Pancreas (tissue), 10 donors: ENCODE results near the gene TFF1. TPM values are rescaled to one million over a fixed set of nuclear protein-coding genes. Genes with fewer than 3 reads are reported as not detected.

ENCODE experiments used
- ATAC-seq, 4 donors: fragments of 200-7000 bp; cut with Tn5 transposase; one replicate each; pipeline versions ENCODE4 v1.8.0 to v1.9.1; 2020; ENCODE audit warnings: mild to moderate bottlenecking in 4 of 4, moderate library complexity in 4 of 4
- DNase-seq, 6 donors: peaks; one replicate each; pipeline ENCODE4 v3.0.0-alpha.2; 2020
- FAIRE-seq: peaks from 2 replicates; lab custom pipeline; 2012; peaks lifted over from hg19 to GRCh38; lab: Jason Lieb, UNC
- H3K27ac ChIP-seq, 4 donors: fragments of 200-600 bp; sonication (generic); 1 replicate in 3 of 4; 2 replicates in 1 of 4; pipeline versions ENCODE4 v1.5.0 to v1.8.0; 2020
- H3K27me3 ChIP-seq, 4 donors: fragments of 200-600 bp; one replicate each; pipeline ENCODE4 v1.8.0; 2021
- H3K36me3 ChIP-seq, 3 donors: fragments of 200-600 bp; sonication (generic) in 1 of 3; one replicate each; pipeline versions ENCODE4 v1.5.0 to v1.8.0; 2020 to 2021
- H3K4me1 ChIP-seq, 3 donors: fragments of 200-600 bp; one replicate each; pipeline ENCODE4 v1.8.0; 2021
- H3K4me3 ChIP-seq, 4 donors: fragments of 200-600 bp; sonication (generic) in 2 of 4; one replicate each; pipeline versions ENCODE4 v1.5.0 to v1.8.0; 2020 to 2021
- H3K9me3 ChIP-seq, 4 donors: fragments of 200-600 bp; one replicate each; pipeline ENCODE4 v1.8.0; 2021
- CTCF ChIP-seq, 4 donors: fragments of 200-600 bp; sonication (generic) in 3 of 4; IDR thresholded peaks; one replicate each; pipeline versions ENCODE4 v1.5.0 to v1.8.0; 2021; ENCODE audit warnings: antibody characterized with exemption in 4 of 4
- WGBS, 2 donors: extraction: QIAGEN DNeasy Blood & Tissue Kit; methylation state at CpG; one replicate each; pipeline ENCODE4 v1.1.7; 2013; 5-methylcytosine and 5-hydroxymethylcytosine counted together
- intact Hi-C, 3 donors: fragments of 100-400 bp; cut with DNase I; formaldehyde crosslinking; loops; one replicate each; pipeline versions ENCODE4 v1.11.1 to v1.14.2; 2022
- polyA plus RNA-seq, 2 donors: library from polyadenylated mRNA; stranded (reverse); fragments of 200-250 nt; gene quantifications; one replicate each; pipeline ENCODE4 v1.2.3, GENCODE V29; 2013
- total RNA-seq, 6 donors: library from RNA; stranded (reverse); fragmentation: NEBNext Ultra II Directional in 4 of 6; extraction: Animal tissue kit (Norgen Biotek cat#: 25700) in 4 of 6; gene quantifications; one replicate each; pipeline versions ENCODE4 v1.2.1 to v1.2.4, GENCODE V29; 2021 to 2023
- donor health status: healthy with polysubstance abuse.
- donor health status: DM: no; HTN: no; CAD: no; lungs with moderate emphysema.
- donor health status: DM: no; HTN: no; CAD: no.
- donor health status: control.
- donor health status: control.
- donor health status: Bipolar disorder and iron deficiency.
- donor health status: DM: yes; HTN: yes; CAD: no.
- donor health status: DM: no; HTN: no; CAD: no.
- donor health status: DM: no; HTN: no; CAD: no.
- donor health status: DM: yes; HTN: yes; CAD: no.

Gene TFF1
- total and polyA plus RNA-seq, 8 donors = 0.80 to 40.6 (median 2.9) TPM; not detected in 1

GRCh38 chr21:42347601-42348327 lies 18.6 kb downstream of the TFF1 start:
- Histone ChIP-seq H3K9me3 (no peaks in the 10 kb centered on the region), H3K27me3 (no peaks in the 10 kb centered on the region), H3K27ac (no peak overlapping the region), H3K4me1 (no peaks in the 10 kb centered on the region), H3K4me3 (no peak overlapping the region), H3K36me3 (no peaks in the 10 kb centered on the region)
- no peak for TF ChIP-seq CTCF (IDR thresholded peaks at IDR 0.05)
- WGBS, 2 donors = 82 to 87% methylated on average over 30 of the region's 30 CpGs
- ATAC-seq (peak in 1 of 4 donors; percentile 25), DNase-seq (no peak), FAIRE-seq (no peak)
- intact Hi-C loops = no loop called here

GRCh38 chr21:42346866-42347600 lies 19.3 kb downstream of the TFF1 start:
- DNase-seq (no peak), ATAC-seq (no peak), FAIRE-seq (no peak)
- intact Hi-C loops = no loop called here
- H3K36me3 ChIP-seq = no peaks in the 10 kb centered on the region
- no peak overlapping the region for H3K27ac ChIP-seq
- no peaks in the 10 kb centered on the region for H3K4me1 ChIP-seq
- WGBS, 2 donors = 77 to 86% methylated on average over 30 of the region's 30 CpGs
- H3K27me3 ChIP-seq = no peaks in the 10 kb centered on the region
- TF ChIP-seq CTCF (IDR thresholded peaks at IDR 0.05) = no peak
- H3K9me3 ChIP-seq = no peaks in the 10 kb centered on the region
- H3K4me3 ChIP-seq = no peak overlapping the region

GRCh38 chr21:42346441-42346840 lies 19.9 kb downstream of the TFF1 start:
- no peaks in the 10 kb centered on the region for H3K9me3 ChIP-seq
- no peak overlapping the region for H3K27ac ChIP-seq
- 83 to 92% methylated on average over 9 of the region's 9 CpGs for WGBS, 2 donors
- ATAC-seq (no peak), DNase-seq (no peak), FAIRE-seq (no peak)
- no peaks in the 10 kb centered on the region for H3K36me3 ChIP-seq
- H3K4me3 ChIP-seq = no peak overlapping the region
- H3K27me3 ChIP-seq = no peaks in the 10 kb centered on the region
- intact Hi-C loops = no loop called here
- no peak for TF ChIP-seq CTCF (IDR thresholded peaks at IDR 0.05)
- no peaks in the 10 kb centered on the region for H3K4me1 ChIP-seq

DNA sequence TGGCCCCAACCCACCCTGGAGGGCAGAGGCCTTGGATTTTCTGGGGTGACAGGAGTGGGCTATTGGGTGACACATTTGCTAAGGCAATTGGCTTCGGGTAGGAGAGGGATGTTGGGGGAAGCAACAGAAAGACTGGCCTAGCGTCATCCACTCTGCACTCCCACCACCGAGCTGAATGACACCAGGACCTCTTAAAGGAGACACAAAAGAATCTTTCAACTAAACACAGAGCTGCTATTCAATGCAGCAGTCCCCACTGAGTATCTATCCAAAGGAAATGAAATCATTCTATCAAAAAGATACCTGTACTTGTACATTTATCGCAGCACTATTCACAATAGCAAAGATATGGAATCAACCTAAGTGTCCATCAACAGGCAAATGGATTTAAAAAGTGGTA lies 21.7 kb downstream of the TFF1 start:
- no peak for TF ChIP-seq CTCF (IDR thresholded peaks at IDR 0.05)
- FAIRE-seq (no peak), DNase-seq (no peak), ATAC-seq (no peak)
- Histone ChIP-seq H3K9me3 (no peaks in the 10 kb centered on the region), H3K4me1 (no peaks in the 10 kb centered on the region), H3K36me3 (no peaks in the 10 kb centered on the region), H3K27ac (no peak overlapping the region), H3K4me3 (no peak overlapping the region), H3K27me3 (no peaks in the 10 kb centered on the region)
- 65 to 71% methylated on average over 4 of the region's 4 CpGs for WGBS, 2 donors
- intact Hi-C loops = no loop called here
